ENCODE data around the gene DKK3. TPM values are rescaled to one million over a fixed set of nuclear protein-coding genes. Genes with fewer than 3 reads are reported as not detected.

Gene DKK3
- polyA plus RNA-seq, 2 of the 4 experiments (the other 2 are of a cell fraction): 18.4 to 20.8 TPM

- ChIA-PET POLR2A (no interaction called here), CTCF (interaction anchor here (8.8 kb wide), 1 partner anchor 8 kb away, joined by 98 read pairs; no protein-coding TSS in a partner anchor)
- Histone ChIP-seq H3K4me1 (peaks cover 6% of the 10 kb centered on the region), H3K4me3 (no peak overlapping the region), H3K4me2 (no peak overlapping the region), H3K27ac (no peak overlapping the region), H3K9me3 (no peaks in the 10 kb centered on the region)
- TF ChIP-seq TFCP2L1 (CRISPR knock-in tag; IDR thresholded peaks at IDR 0.05) (no peak), HEYL (CRISPR knock-in tag; IDR thresholded peaks at IDR 0.05) (no peak), RCOR1 (IDR thresholded peaks at IDR 0.05; ENCODE audit: low read depth, low read length) (no peak), ESRRA (IDR thresholded peaks at IDR 0.05; ENCODE audit: borderline replicate concordance, low read length) (no peak), RARB (CRISPR knock-in tag; IDR thresholded peaks at IDR 0.05) (no peak), FOSB (CRISPR knock-in tag; IDR thresholded peaks at IDR 0.05) (no peak), HOXB13 (CRISPR knock-in tag; IDR thresholded peaks at IDR 0.05; ENCODE audit: low read depth) (no peak), HOXB5 (CRISPR knock-in tag; IDR thresholded peaks at IDR 0.05) (no peak), ZNF302 (CRISPR knock-in tag; IDR thresholded peaks at IDR 0.05) (no peak), KDM1A (IDR thresholded peaks at IDR 0.05; ENCODE audit: low read depth) (no peak), BHLHE40 (IDR thresholded peaks at IDR 0.05; ENCODE audit: low read depth, low read length) (no peak)
- TF ChIP-seq, protein P1, sequence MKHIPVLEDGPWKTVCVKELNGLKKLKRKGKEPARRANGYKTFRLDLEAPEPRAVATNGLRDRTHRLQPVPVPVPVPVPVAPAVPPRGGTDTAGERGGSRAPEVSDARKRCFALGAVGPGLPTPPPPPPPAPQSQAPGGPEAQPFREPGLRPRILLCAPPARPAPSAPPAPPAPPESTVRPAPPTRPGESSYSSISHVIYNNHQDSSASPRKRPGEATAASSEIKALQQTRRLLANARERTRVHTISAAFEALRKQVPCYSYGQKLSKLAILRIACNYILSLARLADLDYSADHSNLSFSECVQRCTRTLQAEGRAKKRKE (CRISPR knock-in tag; IDR thresholded peaks at IDR 0.05; ENCODE audit: low read depth): no peak
- TF ChIP-seq, protein P2, sequence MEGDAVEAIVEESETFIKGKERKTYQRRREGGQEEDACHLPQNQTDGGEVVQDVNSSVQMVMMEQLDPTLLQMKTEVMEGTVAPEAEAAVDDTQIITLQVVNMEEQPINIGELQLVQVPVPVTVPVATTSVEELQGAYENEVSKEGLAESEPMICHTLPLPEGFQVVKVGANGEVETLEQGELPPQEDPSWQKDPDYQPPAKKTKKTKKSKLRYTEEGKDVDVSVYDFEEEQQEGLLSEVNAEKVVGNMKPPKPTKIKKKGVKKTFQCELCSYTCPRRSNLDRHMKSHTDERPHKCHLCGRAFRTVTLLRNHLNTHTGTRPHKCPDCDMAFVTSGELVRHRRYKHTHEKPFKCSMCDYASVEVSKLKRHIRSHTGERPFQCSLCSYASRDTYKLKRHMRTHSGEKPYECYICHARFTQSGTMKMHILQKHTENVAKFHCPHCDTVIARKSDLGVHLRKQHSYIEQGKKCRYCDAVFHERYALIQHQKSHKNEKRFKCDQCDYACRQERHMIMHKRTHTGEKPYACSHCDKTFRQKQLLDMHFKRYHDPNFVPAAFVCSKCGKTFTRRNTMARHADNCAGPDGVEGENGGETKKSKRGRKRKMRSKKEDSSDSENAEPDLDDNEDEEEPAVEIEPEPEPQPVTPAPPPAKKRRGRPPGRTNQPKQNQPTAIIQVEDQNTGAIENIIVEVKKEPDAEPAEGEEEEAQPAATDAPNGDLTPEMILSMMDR (IDR thresholded peaks at IDR 0.05): no peak
- FAIRE-seq (no peak), DNase-seq (ENCODE audit: low read depth in 1 of 2, low spot score in 1 of 2) (no peak), ATAC-seq (no peak)
- WGBS (ENCODE audit: missing lambda C conversion rate): 98% methylated on average over 2 of the region's 2 CpGs
Observed at GRCh38 chr11:11970556-11970955, 37.9 kb downstream of the DKK3 start.

DNA sequence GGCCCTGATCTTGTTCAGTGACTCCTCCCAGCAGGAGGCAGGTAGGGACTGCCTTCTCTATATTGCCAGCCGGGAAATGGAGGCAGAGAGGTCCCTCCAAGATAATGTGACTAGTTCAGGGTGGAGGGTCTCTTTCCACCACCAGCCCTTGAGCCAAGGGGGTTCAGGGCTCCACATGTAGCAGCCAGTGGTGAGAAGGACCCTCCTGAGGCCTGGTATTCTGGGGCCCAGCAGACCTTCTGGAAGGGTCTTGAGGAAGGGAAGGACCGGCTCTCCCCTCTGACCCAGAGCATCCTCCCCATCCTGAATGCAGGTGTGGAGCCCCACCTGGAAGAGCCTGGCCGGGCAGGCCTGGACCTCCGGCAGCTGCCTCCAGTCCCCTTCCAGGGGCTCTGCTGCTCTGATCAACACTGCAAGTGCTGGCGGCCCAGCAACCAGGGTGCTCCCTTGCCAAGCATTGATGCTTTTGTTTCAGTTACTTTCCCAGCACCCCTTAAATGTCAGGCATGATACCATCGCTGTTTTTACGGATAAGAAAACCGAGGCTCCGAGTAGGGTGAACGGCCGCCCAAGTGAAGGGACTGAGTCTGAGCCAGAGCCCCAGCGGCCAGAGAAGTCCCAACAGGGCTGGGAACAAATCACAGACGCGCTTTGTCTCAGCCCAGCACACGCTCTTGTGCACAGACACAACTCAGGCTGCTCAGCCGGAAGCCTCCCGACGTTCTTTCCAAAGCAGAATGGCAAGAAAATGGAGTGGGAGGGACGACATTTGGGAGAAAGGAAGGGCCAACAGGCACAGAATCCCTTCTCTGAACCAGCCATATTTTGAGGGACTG is 38.8 kb downstream of the DKK3 start:
- 92% methylated on average over 19 of the region's 19 CpGs for WGBS (ENCODE audit: missing lambda C conversion rate)
- H3K27ac ChIP-seq: no peak overlapping the region; a peak in 1 of 6 replicates
- H3K4me1 ChIP-seq: no peaks in the 10 kb centered on the region
- no peak for ATAC-seq
- H3K9me3 ChIP-seq: no peaks in the 10 kb centered on the region
- POLR2A ChIA-PET: no interaction called here
- no peak for DNase-seq (ENCODE audit: low read depth in 1 of 2, low spot score in 1 of 2)
- TF ChIP-seq ZFP36 (IDR thresholded peaks at IDR 0.05; ENCODE audit: borderline replicate concordance, partially characterized antibody) (no peak), ELK1 (IDR thresholded peaks at IDR 0.05; ENCODE audit: low read depth, low read length) (no peak), ESRRA (IDR thresholded peaks at IDR 0.05; ENCODE audit: borderline replicate concordance, low read length) (no peak), MAFK (IDR thresholded peaks at IDR 0.05; ENCODE audit: partially characterized antibody) (no peak), JUNB (IDR thresholded peaks at IDR 0.05) (no peak)
- TF ChIP-seq, protein P3, sequence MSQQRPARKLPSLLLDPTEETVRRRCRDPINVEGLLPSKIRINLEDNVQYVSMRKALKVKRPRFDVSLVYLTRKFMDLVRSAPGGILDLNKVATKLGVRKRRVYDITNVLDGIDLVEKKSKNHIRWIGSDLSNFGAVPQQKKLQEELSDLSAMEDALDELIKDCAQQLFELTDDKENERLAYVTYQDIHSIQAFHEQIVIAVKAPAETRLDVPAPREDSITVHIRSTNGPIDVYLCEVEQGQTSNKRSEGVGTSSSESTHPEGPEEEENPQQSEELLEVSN (IDR thresholded peaks at IDR 0.05; ENCODE audit: borderline replicate concordance, low read depth): no peak
- FAIRE-seq: no peak
- no peak overlapping the region for H3K4me3 ChIP-seq
- CTCF ChIA-PET: interaction anchor here (8.8 kb wide), 1 partner anchor 9 kb away, joined by 98 read pairs; no protein-coding TSS in a partner anchor
- H3K4me2 ChIP-seq: no peak overlapping the region

Data from A549 (cell line).